ENCODE measurements around the gene PLA2G5.

- no peak for TF ChIP-seq CTCF (IDR thresholded peaks at IDR 0.05)
- TF ChIP-seq POLR2A (IDR thresholded peaks at IDR 0.05), result no peak
These were observed 8.7 kb downstream of the PLA2G5 start for GRCh38 chr1:20078711-20079110.
